HG03520 (cell line): ENCODE data around the gene BTNL3.
"Not testable (repeated sequence)": the region's sequence is repeated elsewhere in the genome, so short reads cannot be mapped to it uniquely, and the experiment has no call there.

Experiments used
- ATAC-seq: cut with Tn5 transposase; IDR thresholded peaks from one replicate; pipeline ENCODE4 v1.9.1; 2021; ENCODE audit warnings: mild to moderate bottlenecking, moderate library complexity; ENCODE audit not compliant: unreplicated experiment

Gene BTNL3

GRCh38 chr5:180988592-180988991 is at the start of gene BTNL3:
TSS of gene BTNL3 (plus strand) at chr5:180988846. CDS start at chr5:180989029, 183 bp downstream.
- no peak for ATAC-seq

GRCh38 chr5:180950291-180950949 is 38.2 kb upstream of the BTNL3 start:
- ATAC-seq, result no peak

GRCh38 chr5:180959661-180960060 is 29.0 kb upstream of the BTNL3 start:
- no peak for ATAC-seq

GRCh38 chr5:180960209-180960608 is 28.4 kb upstream of the BTNL3 start:
- no peak for ATAC-seq

GRCh38 chr5:180969406-180969805 is 19.2 kb upstream of the BTNL3 start:
- no peak for ATAC-seq

DNA sequence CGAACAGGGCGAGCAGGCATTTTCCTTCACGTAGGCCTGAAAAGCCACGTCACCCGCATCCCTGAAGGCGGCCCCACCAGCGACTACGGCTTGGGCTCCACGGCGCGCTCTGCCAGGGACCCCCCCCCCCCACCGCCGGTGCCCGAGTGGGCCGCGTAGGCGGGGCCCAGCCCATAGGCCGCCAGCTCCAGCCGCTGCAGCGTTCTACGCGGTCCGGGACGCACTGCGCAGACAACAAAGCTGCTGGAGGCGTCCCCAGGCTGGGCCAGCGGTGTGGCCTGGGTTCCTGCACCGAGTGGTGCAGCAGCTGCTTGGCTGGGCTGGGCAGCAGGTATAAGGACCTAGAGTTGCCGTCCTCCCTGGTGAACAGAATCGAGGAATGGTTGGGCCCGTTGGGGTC is 18.3 kb upstream of the BTNL3 start:
- no peak for ATAC-seq

DNA sequence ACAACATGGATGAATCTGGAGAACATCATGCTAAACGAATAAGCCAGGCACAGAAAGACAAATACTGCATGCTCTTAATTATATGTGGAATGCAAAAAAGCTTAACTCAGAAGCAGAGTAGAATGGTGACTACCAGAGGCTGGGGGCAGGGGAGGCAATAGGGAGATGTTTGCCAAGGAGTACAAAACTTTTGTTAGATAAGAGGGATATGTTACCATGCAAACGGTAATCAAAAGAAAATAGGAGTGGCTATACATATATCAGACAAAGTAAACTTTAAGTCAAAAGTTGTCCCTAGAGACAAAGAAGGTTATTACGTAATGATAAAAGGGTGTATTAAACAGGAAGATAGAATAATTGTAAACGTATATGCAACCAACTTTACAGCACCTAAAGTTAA is 17.8 kb upstream of the BTNL3 start:
- ATAC-seq, result no peak

DNA sequence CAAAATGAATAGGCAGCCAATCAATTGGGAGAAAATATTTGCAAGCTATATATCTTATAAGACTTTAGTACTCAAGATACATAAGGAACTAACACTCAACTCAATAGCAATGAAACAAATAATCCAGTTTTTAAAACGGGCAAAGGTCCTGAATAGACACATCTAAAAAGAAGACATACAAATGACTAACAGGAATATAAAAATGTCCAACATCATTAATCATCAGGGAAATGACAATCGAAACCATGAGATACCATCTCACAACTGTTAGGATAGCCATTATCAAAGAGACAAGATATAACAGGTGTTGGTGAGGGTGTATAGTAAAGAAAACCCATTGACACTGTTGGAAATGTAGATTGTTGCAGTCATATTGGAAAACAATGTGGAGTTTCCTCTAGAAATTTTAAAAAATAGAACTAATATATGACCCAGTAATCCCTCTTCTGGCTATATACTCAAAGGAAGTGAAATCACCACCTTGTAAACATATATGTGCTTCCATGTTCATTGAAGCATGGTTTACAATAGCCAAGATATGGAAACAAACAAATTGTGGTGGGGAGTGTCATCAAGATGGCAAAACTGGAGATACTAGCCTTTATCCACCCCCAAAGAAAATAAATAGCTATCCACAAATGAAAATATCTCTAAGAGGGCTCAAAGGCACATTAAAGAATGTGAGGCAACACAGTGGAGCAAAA is 13.9 kb upstream of the BTNL3 start:
- ATAC-seq, result peak; percentile 6

GRCh38 chr5:180975338-180975737 is 13.3 kb upstream of the BTNL3 start:
- ATAC-seq, result peak; percentile 78

DNA sequence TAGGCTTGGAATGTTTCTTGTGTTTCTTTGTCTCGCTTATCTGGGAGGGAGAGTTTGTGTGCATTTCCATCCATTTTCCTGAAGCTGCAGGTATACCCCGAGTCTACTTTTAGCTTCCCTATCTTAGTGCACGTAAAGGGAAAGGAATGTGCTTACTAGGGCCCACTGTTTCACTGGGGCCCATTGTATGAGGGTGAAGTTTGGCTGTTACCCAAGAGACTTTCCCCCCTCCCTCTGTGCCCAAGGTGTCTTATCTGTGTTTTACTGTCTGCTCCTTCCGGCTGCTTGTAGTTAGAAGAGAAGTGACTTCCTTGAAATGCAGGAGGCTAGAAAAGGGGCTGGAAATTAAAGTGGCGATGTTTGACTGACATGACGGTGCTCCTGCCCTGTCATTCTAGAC is 12.1 kb upstream of the BTNL3 start:
- ATAC-seq, result no peak

DNA sequence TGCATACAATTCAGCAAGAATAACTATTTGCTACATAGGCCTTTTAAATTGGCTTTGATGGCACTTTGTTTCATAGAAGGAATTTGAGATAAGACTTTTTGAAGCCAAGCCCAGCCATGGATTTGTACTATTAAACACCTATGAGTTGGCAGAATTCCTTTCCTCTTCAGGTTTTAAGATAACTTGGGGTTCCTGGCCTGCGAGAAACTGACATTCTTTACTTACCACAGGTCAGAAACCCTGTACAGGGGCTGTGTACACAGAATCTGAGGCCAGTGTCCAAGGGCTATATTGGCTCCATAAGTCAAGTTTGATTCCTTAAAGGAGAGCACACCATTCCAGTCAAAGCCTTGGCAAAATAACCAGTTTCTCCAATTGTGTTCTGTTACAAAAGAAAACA is 10.8 kb upstream of the BTNL3 start:
- ATAC-seq, result no peak

- no peak for ATAC-seq
These were observed 6.5 kb upstream of the BTNL3 start for GRCh38 chr5:180982008-180982741.

GRCh38 chr5:180988016-180988415 is 630 bp upstream of the BTNL3 start:
- ATAC-seq, result no peak

DNA sequence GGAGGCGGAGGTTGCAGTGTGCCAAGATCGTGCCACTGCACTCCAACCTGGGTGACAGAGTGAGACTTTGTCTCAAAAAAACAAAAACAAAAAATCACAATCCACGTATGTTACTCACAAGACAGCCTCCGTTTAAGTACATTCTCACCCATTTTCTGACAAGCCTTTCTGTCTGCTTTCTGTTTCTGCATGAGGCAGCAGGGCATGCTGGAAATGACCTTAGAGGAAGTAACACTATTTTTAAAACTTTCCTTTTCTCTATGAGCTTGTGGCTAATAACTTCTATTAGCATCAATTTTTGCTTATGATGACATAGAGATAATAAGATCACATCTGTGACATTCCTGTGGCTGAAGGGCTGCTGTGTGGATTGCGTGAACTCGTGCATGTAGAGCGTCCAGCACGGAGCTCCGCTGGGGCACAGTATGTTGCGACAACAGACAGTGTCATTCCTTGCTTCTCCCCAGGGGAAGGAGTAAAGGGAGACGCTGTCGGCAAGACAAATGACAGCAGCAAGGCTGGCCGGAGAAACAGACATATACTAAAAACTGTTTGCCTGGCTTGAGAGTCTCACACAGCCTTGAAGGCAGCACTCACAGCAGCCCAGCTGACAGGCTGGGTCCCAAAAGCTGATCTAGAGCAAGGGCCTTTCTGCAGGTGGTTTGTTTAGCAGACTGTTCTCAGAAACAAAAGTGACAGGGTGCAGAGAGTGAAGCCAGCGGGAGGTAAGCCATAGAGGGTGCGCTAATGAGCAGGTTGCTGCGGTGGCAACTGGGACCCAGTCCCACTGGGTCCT is 1.6 kb downstream of the BTNL3 start:
- peak; percentile 63 for ATAC-seq

GRCh38 chr5:180990882-180991242 is 2.2 kb downstream of the BTNL3 start:
- no peak for ATAC-seq

GRCh38 chr5:181001947-181002346 is 13.3 kb downstream of the BTNL3 start:
- no peak for ATAC-seq

DNA sequence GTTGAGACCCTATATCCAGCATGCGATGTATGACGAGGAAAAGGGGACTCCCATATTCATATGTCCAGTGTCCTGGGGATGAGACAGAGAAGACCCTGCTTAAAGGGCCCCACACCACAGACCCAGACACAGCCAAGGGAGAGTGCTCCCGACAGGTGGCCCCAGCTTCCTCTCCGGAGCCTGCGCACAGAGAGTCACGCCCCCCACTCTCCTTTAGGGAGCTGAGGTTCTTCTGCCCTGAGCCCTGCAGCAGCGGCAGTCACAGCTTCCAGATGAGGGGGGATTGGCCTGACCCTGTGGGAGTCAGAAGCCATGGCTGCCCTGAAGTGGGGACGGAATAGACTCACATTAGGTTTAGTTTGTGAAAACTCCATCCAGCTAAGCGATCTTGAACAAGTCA is 17.1 kb downstream of the BTNL3 start:
- no peak for ATAC-seq

GRCh38 chr5:181008136-181008535 is 19.5 kb downstream of the BTNL3 start:
- ATAC-seq, result no peak

DNA sequence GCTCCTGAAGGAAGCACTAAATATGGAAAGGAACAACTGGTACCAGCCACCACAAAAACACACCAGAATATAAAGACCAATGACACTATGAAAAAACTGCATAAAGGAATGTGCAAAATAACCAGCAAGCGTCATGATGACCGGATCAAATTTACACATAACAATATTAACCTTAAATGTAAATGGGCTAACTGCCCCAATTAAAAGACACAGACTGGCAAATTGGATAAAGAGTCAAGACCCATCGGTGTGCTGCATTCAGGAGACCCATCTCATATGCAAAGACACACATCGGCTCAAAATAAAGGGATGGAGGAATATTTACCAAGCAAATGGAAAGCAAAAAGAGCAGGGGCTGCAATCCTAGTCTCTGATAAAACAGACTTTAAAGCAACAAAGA is 21.4 kb downstream of the BTNL3 start:
- ATAC-seq, result not testable (repeated sequence)

GRCh38 chr5:181014654-181015053 is 26.0 kb downstream of the BTNL3 start:
- ATAC-seq, result not testable (repeated sequence)

- not testable (repeated sequence) for ATAC-seq
These were observed 28.8 kb downstream of the BTNL3 start for GRCh38 chr5:181017448-181017847.
